GM23338 (cell line): Measurements from ENCODE around the gene RAD51B.

ENCODE experiments used
- EZH2 ChIP-seq: fragments of 200-600 bp; sonication (generic); IDR thresholded peaks from one replicate; pipeline ENCODE4 v1.8.0; 2017; ENCODE audit warnings: antibody characterized with exemption, mild to moderate bottlenecking, low read depth; ENCODE audit not compliant: unreplicated experiment
- EZH2phosphoT487 ChIP-seq: fragments of 200-600 bp; sonication (generic); IDR thresholded peaks from one replicate; pipeline ENCODE4 v1.8.1; 2018; ENCODE audit warnings: antibody characterized with exemption; ENCODE audit not compliant: unreplicated experiment

DNA sequence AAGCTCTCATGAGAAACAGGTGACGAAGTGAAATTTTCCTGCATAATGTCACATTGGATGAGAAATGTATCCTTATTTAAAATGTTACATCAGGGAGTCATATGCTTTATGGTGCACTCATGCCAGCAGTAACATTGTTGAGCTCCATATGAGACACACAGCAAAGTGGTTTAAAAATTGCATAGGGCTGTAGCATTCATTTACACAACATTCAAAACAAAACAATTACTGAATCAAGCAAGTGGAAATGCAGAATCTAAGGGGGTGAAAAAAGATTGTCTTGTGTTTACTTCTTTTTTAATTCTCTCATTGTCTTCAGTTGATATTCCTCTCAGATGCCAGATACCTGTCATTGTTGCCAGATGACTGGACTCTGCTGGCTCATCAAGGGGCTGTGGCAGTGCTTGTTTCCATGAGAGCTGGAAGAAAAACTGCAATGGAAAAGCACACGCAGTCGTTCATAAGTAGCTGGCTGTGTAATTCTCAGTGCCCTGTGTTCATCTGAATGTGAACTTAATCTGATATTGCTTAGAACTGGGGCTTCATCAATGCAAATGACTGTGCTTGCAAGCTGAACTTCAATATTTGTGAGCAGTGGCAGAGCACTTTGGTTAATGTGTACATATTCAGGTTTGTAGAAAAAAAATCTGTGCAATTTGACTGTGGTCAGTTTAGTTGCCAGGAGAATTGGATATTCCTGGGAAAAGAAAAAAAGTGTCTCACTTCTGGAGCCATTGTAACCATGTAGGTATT, 305.6 kb downstream of the RAD51B start:
- no peak for TF ChIP-seq EZH2
- no peak for TF ChIP-seq EZH2phosphoT487
